RWPE2 (cell line): ENCODE results near the gene PROSER3.
"Not testable (repeated sequence)": the region's sequence is repeated elsewhere in the genome, so short reads cannot be mapped to it uniquely, and the experiment has no call there.

Experiments used
- ATAC-seq: fragments of 200-7000 bp; cut with Tn5 transposase; 3 replicates; pipeline ENCODE4 v1.9.1; 2021; ENCODE audit warnings: low read depth
- DNase-seq: peaks from one replicate; pipeline ENCODE4 v3.0.0-alpha.2; 2020; ENCODE audit warnings: low spot score
- H3K27ac ChIP-seq: fragments of 450-650 bp; 2 replicates; pipeline ENCODE4 v1.5.1; 2017; ENCODE audit warnings: mild to moderate bottlenecking; ENCODE audit not compliant: poor library complexity, severe bottlenecking
- H3K27me3 ChIP-seq: fragments of 250-450 bp; sonication (Bioruptor Pico); 2 replicates; pipeline ENCODE4 v1.5.1; 2021; ENCODE audit warnings: mild to moderate bottlenecking, moderate library complexity; ENCODE audit not compliant: insufficient read depth, poor library complexity, severe bottlenecking
- H3K36me3 ChIP-seq: fragments of 250-450 bp; sonication (Bioruptor Pico); 2 replicates; pipeline ENCODE4 v1.5.1; 2020; ENCODE audit warnings: low read depth, mild to moderate bottlenecking, moderate library complexity
- H3K4me1 ChIP-seq: fragments of 250-450 bp; sonication (Bioruptor Pico); 2 replicates; pipeline ENCODE4 v1.5.1; 2021; ENCODE audit warnings: mild to moderate bottlenecking, moderate library complexity; ENCODE audit not compliant: insufficient read depth, poor library complexity, severe bottlenecking
- H3K4me3 ChIP-seq: fragments of 250-450 bp; sonication (Bioruptor Pico); 2 replicates; pipeline ENCODE4 v1.5.1; 2021; ENCODE audit warnings: mild to moderate bottlenecking, moderate library complexity; ENCODE audit not compliant: severe bottlenecking
- H3K9me3 ChIP-seq: fragments of 250-450 bp; sonication (Bioruptor Pico); 2 replicates; pipeline ENCODE4 v1.5.1; 2021; ENCODE audit warnings: mild to moderate bottlenecking, moderate library complexity; ENCODE audit not compliant: severe bottlenecking
- CTCF ChIP-seq: fragments of 450-650 bp; IDR thresholded peaks from one replicate; pipeline ENCODE4 v1.5.1; 2017; ENCODE audit warnings: mild to moderate bottlenecking, moderate library complexity; ENCODE audit not compliant: poor library complexity, severe bottlenecking

The PROSER3 gene

GRCh38 chr19:35722897-35723296 lies 35.1 kb upstream of the PROSER3 start:
- DNase-seq: no peak
- Histone ChIP-seq H3K27ac (no peak overlapping the region), H3K4me1 (no peaks in the 10 kb centered on the region), H3K36me3 (peaks cover 72% of the 10 kb centered on the region), H3K27me3 (no peaks in the 10 kb centered on the region), H3K9me3 (no peaks in the 10 kb centered on the region), H3K4me3 (no peak overlapping the region)
- TF ChIP-seq CTCF: no peak
- no peak for ATAC-seq

GRCh38 chr19:35723671-35724070 lies 34.3 kb upstream of the PROSER3 start:
- Histone ChIP-seq H3K9me3 (no peaks in the 10 kb centered on the region), H3K4me1 (no peaks in the 10 kb centered on the region), H3K27me3 (no peaks in the 10 kb centered on the region), H3K27ac (no peak overlapping the region), H3K36me3 (peaks cover 79% of the 10 kb centered on the region), H3K4me3 (no peak overlapping the region)
- TF ChIP-seq CTCF: no peak
- ATAC-seq (no peak), DNase-seq (no peak)

GRCh38 chr19:35724132-35724531 lies 33.8 kb upstream of the PROSER3 start:
- H3K9me3 ChIP-seq, ATAC-seq, H3K27me3 ChIP-seq, H3K27ac ChIP-seq, H3K4me1 ChIP-seq, DNase-seq, H3K4me3 ChIP-seq: not testable (repeated sequence)
- peaks cover 83% of the 10 kb centered on the region for H3K36me3 ChIP-seq

GRCh38 chr19:35724560-35724959 lies 33.4 kb upstream of the PROSER3 start:
- H3K36me3 ChIP-seq: peaks cover 84% of the 10 kb centered on the region
- ATAC-seq: no peak
- TF ChIP-seq CTCF: no peak
- DNase-seq: no peak
- H3K9me3 ChIP-seq: no peaks in the 10 kb centered on the region
- no peaks in the 10 kb centered on the region for H3K4me1 ChIP-seq
- no peak overlapping the region for H3K27ac ChIP-seq
- no peak overlapping the region for H3K4me3 ChIP-seq
- no peaks in the 10 kb centered on the region for H3K27me3 ChIP-seq

GRCh38 chr19:35725216-35725861 lies 32.6 kb upstream of the PROSER3 start:
- no peak for TF ChIP-seq CTCF
- Histone ChIP-seq H3K27ac (no peak overlapping the region), H3K4me3 (no peak overlapping the region), H3K27me3 (no peaks in the 10 kb centered on the region), H3K4me1 (no peaks in the 10 kb centered on the region), H3K36me3 (peaks cover 85% of the 10 kb centered on the region), H3K9me3 (no peaks in the 10 kb centered on the region)
- ATAC-seq: no peak
- peak; percentile 62 for DNase-seq
